Measurements from ENCODE around the gene DNAJC4.
A peak's percentile ranks its signal among the peaks of the same experiment; 100 is the strongest.

The DNAJC4 gene

GRCh38 chr11:64237484-64237951 lies 7.2 kb downstream of the DNAJC4 start:
- Histone ChIP-seq H3K9ac (ENCODE audit: insufficient read length) (no peak overlapping the region), H3K4me3 (no peak overlapping the region)

DNA sequence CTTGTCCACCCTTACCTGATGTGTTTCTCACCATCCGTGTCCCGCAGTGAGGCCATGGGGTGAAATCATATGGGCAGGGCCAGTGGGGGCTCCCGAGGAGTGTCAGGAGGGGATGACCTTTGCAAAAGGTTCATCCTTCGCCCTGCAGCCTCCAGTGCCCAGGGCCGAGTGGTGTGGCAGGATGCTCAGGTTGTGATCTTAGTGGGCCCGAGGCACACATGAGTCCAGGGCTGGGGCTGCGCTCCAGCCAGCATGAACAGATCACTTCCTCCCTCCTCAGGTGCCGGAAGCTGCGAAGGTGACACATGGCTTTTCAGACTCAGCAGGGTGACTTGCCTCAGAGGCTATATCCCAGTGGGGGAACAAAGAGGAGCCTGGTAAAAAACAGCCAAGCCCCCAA lies 7.7 kb downstream of the DNAJC4 start:
- H3K4me3 ChIP-seq: no peak overlapping the region
- no peaks in the 10 kb centered on the region for H3K9me3 ChIP-seq (ENCODE audit: low read depth, low read length)
- DNase-seq (ENCODE audit: low read depth, low spot score): no peak
- TF ChIP-seq POLR2AphosphoS5 (IDR thresholded peaks at IDR 0.05; ENCODE audit: borderline replicate concordance, low read depth, low read length): no peak
- TF ChIP-seq FOXP2 (optimal IDR thresholded peaks at IDR 0.05; ENCODE audit: control extremely low read depth, extremely low read length, insufficient read depth): no peak
- no peak for TF ChIP-seq EZH2 (IDR thresholded peaks at IDR 0.05)
- peaks cover 5% of the 10 kb centered on the region; the same call in 1 of the 2 replicates for H3K36me3 ChIP-seq (ENCODE audit: insufficient read depth, low read length)
- no peak overlapping the region for H3K9ac ChIP-seq (ENCODE audit: insufficient read length)
- no peak overlapping the region for H3K27ac ChIP-seq

More at GRCh38 chr11:64237484-64237951, 7.2 kb downstream of the DNAJC4 start:
- no peak for DNase-seq (ENCODE audit: low read depth, low spot score)
- no peaks in the 10 kb centered on the region for H3K9me3 ChIP-seq (ENCODE audit: low read depth, low read length)
- TF ChIP-seq FOXP2 (optimal IDR thresholded peaks at IDR 0.05; ENCODE audit: control extremely low read depth, extremely low read length, insufficient read depth) (no peak), POLR2AphosphoS5 (IDR thresholded peaks at IDR 0.05; ENCODE audit: borderline replicate concordance, low read depth, low read length) (no peak), EZH2 (IDR thresholded peaks at IDR 0.05) (no peak)
- H3K27ac ChIP-seq: no peak overlapping the region
- peaks cover 5% of the 10 kb centered on the region; the same call in 1 of the 2 replicates for H3K36me3 ChIP-seq (ENCODE audit: insufficient read depth, low read length)

- Histone ChIP-seq H3K27ac (peak overlapping the region; percentile 46), H3K36me3 (ENCODE audit: insufficient read depth, low read length) (peaks cover 6% of the 10 kb centered on the region; the same call in 1 of the 2 replicates), H3K4me3 (no peak overlapping the region), H3K9ac (ENCODE audit: insufficient read length) (no peak overlapping the region), H3K9me3 (ENCODE audit: low read depth, low read length) (no peaks in the 10 kb centered on the region)
- TF ChIP-seq POLR2AphosphoS5 (IDR thresholded peaks at IDR 0.05; ENCODE audit: borderline replicate concordance, low read depth, low read length) (no peak), FOXP2 (optimal IDR thresholded peaks at IDR 0.05; ENCODE audit: control extremely low read depth, extremely low read length, insufficient read depth) (no peak), EZH2 (IDR thresholded peaks at IDR 0.05) (no peak)
- no peak for DNase-seq (ENCODE audit: low read depth, low spot score)
Measured at GRCh38 chr11:64238999-64239398, 8.7 kb downstream of the DNAJC4 start.

- TF ChIP-seq EZH2 (IDR thresholded peaks at IDR 0.05): no peak
- TF ChIP-seq FOXP2 (optimal IDR thresholded peaks at IDR 0.05; ENCODE audit: control extremely low read depth, extremely low read length, insufficient read depth): no peak
- no peak for TF ChIP-seq POLR2AphosphoS5 (IDR thresholded peaks at IDR 0.05; ENCODE audit: borderline replicate concordance, low read depth, low read length)
- H3K36me3 ChIP-seq (ENCODE audit: insufficient read depth, low read length): peaks cover 9% of the 10 kb centered on the region; the same call in 1 of the 2 replicates
- H3K9ac ChIP-seq (ENCODE audit: insufficient read length): peak overlapping the region; percentile 84
- no peaks in the 10 kb centered on the region for H3K9me3 ChIP-seq (ENCODE audit: low read depth, low read length)
- H3K27ac ChIP-seq: peak overlapping the region; percentile 93
- peak overlapping the region; percentile 99 for H3K4me3 ChIP-seq
- DNase-seq (ENCODE audit: low read depth, low spot score): no peak
Measured at GRCh38 chr11:64239662-64240434, 9.5 kb downstream of the DNAJC4 start.

GRCh38 chr11:64240435-64241240 lies 10.3 kb downstream of the DNAJC4 start, which contains the start of gene FKBP2:
Gene FKBP2 (plus strand): TSS chr11:64241095. CDS start chr11:64242388, 1,293 bp downstream.
- Histone ChIP-seq H3K36me3 (ENCODE audit: insufficient read depth, low read length) (peaks cover 9% of the 10 kb centered on the region; the same call in 1 of the 2 replicates), H3K4me3 (peak within 1 kb of the TSS; percentile 99), H3K9ac (ENCODE audit: insufficient read length) (peak within 1 kb of the TSS; percentile 87), H3K9me3 (ENCODE audit: low read depth, low read length) (no peaks in the 10 kb centered on the region), H3K27ac (peak within 1 kb of the TSS; percentile 93)
- DNase-seq (ENCODE audit: low read depth, low spot score): peak; percentile 66
- no peak for TF ChIP-seq EZH2 (IDR thresholded peaks at IDR 0.05)
- TF ChIP-seq FOXP2 (optimal IDR thresholded peaks at IDR 0.05; ENCODE audit: control extremely low read depth, extremely low read length, insufficient read depth): no peak
- TF ChIP-seq POLR2AphosphoS5 (IDR thresholded peaks at IDR 0.05; ENCODE audit: borderline replicate concordance, low read depth, low read length): peak; percentile 87

- Histone ChIP-seq H3K4me3 (peak overlapping the region; percentile 99), H3K9me3 (ENCODE audit: low read depth, low read length) (no peaks in the 10 kb centered on the region), H3K27ac (peak overlapping the region; percentile 93), H3K9ac (ENCODE audit: insufficient read length) (peak overlapping the region; percentile 87), H3K36me3 (ENCODE audit: insufficient read depth, low read length) (peaks cover 9% of the 10 kb centered on the region; the same call in 1 of the 2 replicates)
- no peak for DNase-seq (ENCODE audit: low read depth, low spot score)
- TF ChIP-seq FOXP2 (optimal IDR thresholded peaks at IDR 0.05; ENCODE audit: control extremely low read depth, extremely low read length, insufficient read depth) (no peak), EZH2 (IDR thresholded peaks at IDR 0.05) (no peak), POLR2AphosphoS5 (IDR thresholded peaks at IDR 0.05; ENCODE audit: borderline replicate concordance, low read depth, low read length) (no peak)
Measured at GRCh38 chr11:64241241-64241490, 10.8 kb downstream of the DNAJC4 start.

GRCh38 chr11:64241491-64242374 lies 11.4 kb downstream of the DNAJC4 start:
- Histone ChIP-seq H3K4me3 (peak overlapping the region; percentile 99), H3K36me3 (ENCODE audit: insufficient read depth, low read length) (peaks cover 9% of the 10 kb centered on the region; the same call in 1 of the 2 replicates), H3K9me3 (ENCODE audit: low read depth, low read length) (no peaks in the 10 kb centered on the region), H3K9ac (ENCODE audit: insufficient read length) (peak overlapping the region; percentile 80), H3K27ac (no peak overlapping the region; the same call in 1 of the 2 replicates)
- TF ChIP-seq POLR2AphosphoS5 (IDR thresholded peaks at IDR 0.05; ENCODE audit: borderline replicate concordance, low read depth, low read length) (peak; percentile 61; the same call in 1 of the 2 replicates), FOXP2 (optimal IDR thresholded peaks at IDR 0.05; ENCODE audit: control extremely low read depth, extremely low read length, insufficient read depth) (no peak)
- DNase-seq (ENCODE audit: low read depth, low spot score): peak; percentile 91
